K562 (cell line): ENCODE data around the gene LCN12. TPM values are rescaled to one million over a fixed set of nuclear protein-coding genes. Genes with fewer than 3 reads are reported as not detected.

ENCODE experiments used
- AFF4 ChIP-seq: sonication (generic); formaldehyde crosslinking; IDR thresholded peaks from 2 replicates; pipeline ENCODE4 v1.8.0; 2023; ENCODE audit warnings: mild to moderate bottlenecking, missing genetic modification reagents
- BRF1 ChIP-seq: IDR thresholded peaks from 3 replicates; pipeline ENCODE4 v1.6.1; 2011; ENCODE audit warnings: borderline replicate concordance, mild to moderate bottlenecking; ENCODE audit not compliant: insufficient read length; ENCODE audit errors: extremely low read depth
- C11orf30 ChIP-seq: fragments of 450-650 bp; IDR thresholded peaks from 2 replicates; pipeline ENCODE4 v1.6.1; 2016; ENCODE audit warnings: low read depth, mild to moderate bottlenecking
- CREM ChIP-seq: IDR thresholded peaks from 2 replicates; pipeline ENCODE4 v1.6.1; 2014; ENCODE audit warnings: antibody characterized with exemption, low read depth
- CXXC5 ChIP-seq: fragments of 250-450 bp; sonication (Bioruptor Pico); IDR thresholded peaks from 2 replicates; pipeline ENCODE4 v1.8.0; 2022; ENCODE audit warnings: inconsistent platforms, mild to moderate bottlenecking, moderate library complexity
- FOXM1 ChIP-seq, 2 experiments: fragments of 450-650 bp in 1 of 2; sonication (generic) in 1 of 2; formaldehyde crosslinking in 1 of 2; IDR thresholded peaks; 2 replicates each; pipeline versions ENCODE4 v1.6.1 to v1.9.0; 2017 to 2022; ENCODE audit warnings: low read depth in 2 of 2, mild to moderate bottlenecking in 2 of 2, missing genetic modification reagents in 1 of 2, moderate library complexity in 1 of 2
- MAFK ChIP-seq: IDR thresholded peaks from 2 replicates; pipeline ENCODE4 v1.6.1; 2011; ENCODE audit warnings: low read length, improper control_type of control experiment
- PHF21A ChIP-seq: fragments of 450-650 bp; IDR thresholded peaks from 2 replicates; pipeline ENCODE4 v1.6.1; 2017; ENCODE audit warnings: low read depth, borderline replicate concordance
- SIRT6 ChIP-seq: IDR thresholded peaks from one replicate; pipeline ENCODE4 v1.6.1; 2012; ENCODE audit warnings: low read depth, mild to moderate bottlenecking, control low read depth, inconsistent platforms, low read length, moderate library complexity
- TCF3 ChIP-seq: sonication (generic); formaldehyde crosslinking; IDR thresholded peaks from 2 replicates; pipeline ENCODE4 v1.4.0; 2020; ENCODE audit warnings: mild to moderate bottlenecking, missing genetic modification reagents
- ZBTB11 ChIP-seq, 3 experiments: fragments of 200-800 bp in 1 of 3; fragments of 250-450 bp in 1 of 3; fragments of 450-650 bp in 1 of 3; sonication (Bioruptor Pico) in 1 of 3; sonication (Bioruptor generic) in 1 of 3; formaldehyde crosslinking in 1 of 3; IDR thresholded peaks; 2 replicates each; pipeline versions ENCODE4 v1.6.1 to v1.8.0; 2016 to 2022; ENCODE audit warnings: mild to moderate bottlenecking in 2 of 3, missing genetic modification characterization in 2 of 3, missing compliant biosample characterization in 1 of 3, moderate library complexity in 1 of 3
- ZEB2 ChIP-seq: fragments of 450-650 bp; IDR thresholded peaks from 2 replicates; pipeline ENCODE4 v1.6.1; 2016
- ZFPM2 ChIP-seq: fragments of 250-450 bp; sonication (Bioruptor Pico); IDR thresholded peaks from 2 replicates; pipeline ENCODE4 v1.5.1; 2022; ENCODE audit warnings: mild to moderate bottlenecking
- ZNF12 ChIP-seq: sonication (generic); formaldehyde crosslinking; IDR thresholded peaks from 2 replicates; pipeline ENCODE4 v1.4.0; 2020; ENCODE audit warnings: mild to moderate bottlenecking, missing genetic modification reagents
- ZNF398 ChIP-seq: fragments of 250-450 bp; sonication (Bioruptor Pico); IDR thresholded peaks from 2 replicates; pipeline ENCODE4 v1.8.0; 2021; ENCODE audit warnings: moderate library complexity, mild to moderate bottlenecking, inconsistent platforms
- ZNF77 ChIP-seq: fragments of 250-450 bp; sonication (Bioruptor Pico); IDR thresholded peaks from 2 replicates; pipeline ENCODE4 v1.5.0; 2020
- polyA plus RNA-seq, 8 experiments: library from polyadenylated mRNA; depleted of rRNA in 4 of 8; stranded (reverse) in 5 of 8; unstranded in 3 of 8; fragments of >200 nt; fragmentation: Nextera tagmentation in 2 of 8; fragmentation: Illumina TruSeq in 1 of 8; extraction: Ambion mirVana in 2 of 8; extraction: Trizol in 1 of 8; gene quantifications; 2 replicates each; pipeline versions ENCODE4 v1.2.1 to v1.2.3, GENCODE V29; 2011 to 2014; ENCODE audit warnings: inconsistent platforms in 1 of 8, missing spikeins in 1 of 8
- total RNA-seq, 7 experiments: library from RNA; depleted of rRNA in 6 of 7; stranded (reverse); fragments of >200 nt in 6 of 7; fragmentation: Illumina TruSeq in 2 of 7; extraction: Trizol in 2 of 7; gene quantifications; 2 replicates each; pipeline versions ENCODE4 v1.2.1 to v1.2.3, GENCODE V29; 2011 to 2021; ENCODE audit warnings: low replicate concordance in 1 of 7

Gene LCN12
- total and polyA plus RNA-seq, 9 of the 15 experiments (the other 6 are each of a cell fraction or from before 2014, with no cell fraction given), result 0.05 TPM; not detected in 8

DNA sequence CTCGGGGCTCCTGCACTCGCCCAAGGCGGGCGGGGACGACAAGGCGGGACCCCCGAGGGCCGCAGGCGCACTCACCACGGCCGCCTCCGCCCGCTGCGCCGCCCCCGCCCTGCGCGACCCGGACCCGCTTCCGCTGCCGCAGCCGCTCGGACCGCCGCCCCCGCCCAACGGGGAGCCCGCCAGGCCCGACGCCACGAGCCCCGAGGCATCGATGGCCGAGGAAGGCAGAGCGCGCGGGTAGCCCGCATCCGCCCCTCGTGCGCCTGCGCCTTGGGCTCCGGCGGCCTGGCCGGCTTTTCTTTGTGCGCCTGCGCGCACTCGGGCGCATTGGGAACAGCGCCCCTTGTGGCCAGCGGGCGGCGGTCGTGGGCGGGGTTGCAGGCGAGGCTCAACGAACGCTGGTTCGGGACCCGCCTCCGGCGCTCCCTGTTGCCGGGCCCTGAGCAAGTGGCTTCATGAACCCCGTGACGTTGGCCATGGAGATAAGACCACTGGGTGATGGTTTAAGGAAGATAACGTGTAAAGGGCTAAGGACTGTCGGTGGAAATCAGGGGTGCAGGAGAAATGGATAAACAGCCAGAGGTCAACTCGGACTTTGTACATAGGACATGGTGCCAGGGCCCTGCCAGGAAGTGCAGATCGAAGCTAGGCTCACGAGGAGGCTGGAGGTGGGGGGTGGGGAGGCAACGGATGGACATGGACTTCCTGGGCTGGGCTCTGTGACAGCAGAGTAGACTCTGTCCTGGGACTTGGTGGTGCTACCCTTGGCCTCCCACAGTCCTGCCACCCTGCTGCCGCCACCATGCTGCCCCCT is 7.3 kb upstream of the LCN12 start, which contains the start of the genes C8G and FBXW5 (continued):
- TF ChIP-seq ZNF77 (CRISPR knock-in tag), result no peak
- no peak for TF ChIP-seq ZNF12 (CRISPR knock-in tag)
- TF ChIP-seq FOXM1 (IDR thresholded peaks at IDR 0.05; ENCODE audit: low read depth), result no peak
- TF ChIP-seq FOXM1 (CRISPR knock-in tag; IDR thresholded peaks at IDR 0.05; ENCODE audit: low read depth), result no peak; the same call in 1 of the 2 replicates
- TF ChIP-seq BRF1, result no peak
- TF ChIP-seq ZFPM2 (CRISPR knock-in tag), result no peak
- no peak for TF ChIP-seq MAFK
- peak in 2 of 3 experiments; percentile 14 to 89; a peak in 2 of 6 replicates for TF ChIP-seq ZBTB11 (CRISPR knock-in tag; IDR thresholded peaks at IDR 0.05)
- no peak for TF ChIP-seq SIRT6
- TF ChIP-seq CXXC5 (CRISPR knock-in tag), result peak; percentile 87
- TF ChIP-seq AFF4 (CRISPR knock-in tag), result peak; percentile 63; the same call in 1 of the 2 replicates
- no peak for TF ChIP-seq C11orf30
- no peak for TF ChIP-seq ZNF398 (CRISPR knock-in tag)
- peak; percentile 60; the same call in 1 of the 2 replicates for TF ChIP-seq PHF21A
- TF ChIP-seq TCF3 (CRISPR knock-in tag), result no peak
- no peak for TF ChIP-seq ZEB2
- peak; percentile 91 for TF ChIP-seq CREM
